NOMO-1 (cell line): ENCODE measurements around the gene CRMP1.
A peak's percentile ranks its signal among the peaks of the same experiment; 100 is the strongest.
"Not testable (repeated sequence)": the region's sequence is repeated elsewhere in the genome, so short reads cannot be mapped to it uniquely, and the experiment has no call there.

ENCODE experiments used
- DNase-seq, 2 experiments: peaks; one replicate each; lab custom pipeline; 2025; ENCODE audit not compliant: unreplicated experiment in 2 of 2; lab: John Stamatoyannopoulos, UW

CRMP1 gene

DNA sequence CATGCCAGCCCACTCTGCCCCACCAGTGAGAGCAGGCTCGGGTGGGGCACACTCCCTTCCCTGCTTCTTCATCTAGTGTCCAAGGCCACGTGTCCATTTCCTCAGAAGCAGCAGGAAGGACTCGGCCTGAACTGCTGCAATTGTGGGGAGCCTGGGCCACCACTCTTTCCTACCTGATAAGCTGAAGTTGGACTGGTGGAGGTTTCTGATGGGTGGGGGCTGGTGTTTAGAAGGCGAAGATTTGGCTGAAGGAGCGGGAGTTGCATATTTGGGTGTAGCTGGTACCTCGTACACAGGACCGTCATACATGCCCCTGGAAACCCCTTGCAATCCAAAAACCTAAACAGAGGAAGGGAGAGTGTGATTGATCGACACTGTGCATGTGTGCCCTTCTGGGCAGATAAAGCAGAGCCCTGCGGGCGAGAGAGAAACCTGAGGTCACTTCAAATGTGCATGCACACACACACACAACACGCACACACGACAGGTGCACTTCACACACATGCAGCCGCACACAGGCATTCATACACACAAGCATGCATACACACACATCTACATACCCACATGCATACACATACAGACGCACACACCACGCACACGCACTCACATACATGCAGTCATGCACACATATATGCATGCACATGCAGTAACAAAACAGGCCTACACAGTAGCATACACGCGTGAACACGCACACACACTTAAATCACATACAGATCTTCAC, 67.4 kb downstream of the CRMP1 start:
- no peak for DNase-seq

DNA sequence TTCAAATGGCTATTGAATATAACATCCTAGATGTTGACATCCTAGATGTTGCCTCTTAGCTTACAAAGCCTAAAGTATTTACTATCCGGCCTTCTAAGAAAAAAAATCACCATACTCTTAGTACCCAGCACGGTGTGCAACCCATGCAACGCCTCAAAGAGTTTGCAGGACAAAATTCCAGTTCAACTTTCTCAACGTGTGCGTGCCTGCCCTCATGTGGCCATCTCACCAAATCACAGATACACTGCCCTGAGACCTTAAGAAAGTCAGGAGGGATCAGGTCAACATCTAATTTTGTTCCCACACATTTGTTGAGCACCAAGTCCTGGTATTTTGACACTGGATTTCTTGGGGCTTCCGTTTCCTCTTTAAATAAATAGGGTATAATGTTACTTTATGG, 68.3 kb downstream of the CRMP1 start:
- DNase-seq: no peak

DNA sequence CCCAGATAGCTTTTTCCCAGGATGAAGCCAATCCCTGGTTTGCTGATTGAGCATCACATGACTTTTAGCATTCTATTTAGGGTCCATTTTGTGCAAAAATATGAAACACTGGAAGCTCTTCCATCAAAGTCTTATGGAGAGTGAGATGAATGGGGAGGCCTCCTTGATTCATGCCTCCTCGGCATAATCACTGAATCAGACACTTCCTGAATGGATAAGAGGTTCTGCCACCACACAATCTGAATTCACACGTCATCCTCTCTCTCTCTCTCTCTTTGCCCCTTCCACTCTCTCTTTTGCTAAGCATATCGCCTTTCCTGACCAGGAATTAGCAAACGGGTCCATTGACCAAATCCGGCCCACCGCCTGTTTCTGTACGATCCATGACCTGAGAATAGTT, 68.7 kb downstream of the CRMP1 start:
- no peak for DNase-seq

GRCh38 chr4:5823542-5824211, 69.2 kb downstream of the CRMP1 start:
- no peak for DNase-seq

DNA sequence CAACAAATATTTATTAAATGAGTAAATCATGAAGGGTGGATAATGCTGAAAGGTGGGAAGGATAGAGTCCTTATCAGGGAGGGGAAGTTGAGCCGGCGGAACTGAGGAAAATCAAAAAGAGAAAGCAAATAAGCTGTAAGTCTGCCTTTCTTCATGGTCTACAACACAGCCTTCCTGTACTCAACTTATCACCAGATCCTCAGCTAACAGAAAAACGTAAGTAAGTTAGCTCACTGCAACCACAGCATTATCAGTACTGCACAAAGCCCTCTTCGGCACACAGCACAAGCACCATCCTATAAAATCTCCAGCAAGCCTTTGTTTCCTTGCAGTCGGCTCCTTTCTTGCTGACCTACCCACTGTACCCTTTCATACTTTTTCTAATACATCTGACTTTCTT, 70.3 kb downstream of the CRMP1 start:
- no peak for DNase-seq

- DNase-seq: no peak
Observed at GRCh38 chr4:5821665-5822358, 71.1 kb downstream of the CRMP1 start.

DNA sequence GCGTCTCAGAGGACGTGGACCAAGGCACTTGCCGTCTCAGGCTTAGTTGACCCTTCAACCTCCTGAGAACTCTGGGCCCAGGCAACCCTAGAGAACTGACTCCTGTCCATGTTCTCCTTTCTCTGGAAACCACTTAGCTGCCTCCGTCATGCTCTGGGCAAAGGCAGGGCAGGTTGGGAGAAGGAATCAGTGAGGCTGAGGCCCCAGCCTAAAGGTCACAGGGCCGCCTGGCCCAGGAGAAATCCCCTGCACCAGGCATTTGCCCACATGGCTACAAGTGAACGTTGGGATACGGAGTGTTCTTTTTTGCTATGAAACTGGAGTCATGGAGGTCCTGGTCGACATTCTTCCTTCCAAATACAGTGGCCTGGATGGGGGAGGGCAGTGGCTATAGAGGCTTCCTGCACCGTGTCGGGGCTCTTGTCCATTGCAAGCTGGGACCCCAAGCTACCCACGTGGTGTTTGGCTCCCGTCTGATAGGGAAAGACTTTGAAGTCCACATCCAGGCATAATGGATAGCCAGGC, 76.0 kb downstream of the CRMP1 start:
- no peak for DNase-seq

- DNase-seq: no peak
Observed at GRCh38 chr4:5816101-5816500, 76.8 kb downstream of the CRMP1 start.

DNA sequence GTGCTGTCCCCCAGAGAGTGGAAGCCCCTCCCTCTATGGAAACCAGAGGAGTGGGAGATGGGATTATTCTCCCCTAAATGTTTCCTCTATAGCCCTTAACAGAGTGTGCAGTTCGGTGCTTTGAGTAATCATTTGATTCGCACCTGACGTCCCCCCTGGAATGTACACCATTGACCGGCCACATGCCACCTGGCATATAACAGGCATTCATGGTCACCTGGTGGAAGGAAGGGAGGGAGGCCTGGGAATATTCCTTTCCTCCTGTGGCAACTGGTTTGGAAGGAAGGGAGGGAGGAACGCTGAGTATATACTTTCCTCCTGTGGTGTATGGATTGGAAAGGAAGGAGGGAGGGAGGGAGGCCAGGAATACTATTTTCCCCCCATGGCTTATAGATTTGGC, 77.2 kb downstream of the CRMP1 start:
- DNase-seq: no peak

GRCh38 chr4:5814421-5814820, 78.5 kb downstream of the CRMP1 start:
- no peak for DNase-seq

GRCh38 chr4:5813882-5814255, 79.0 kb downstream of the CRMP1 start:
- no peak for DNase-seq

DNA sequence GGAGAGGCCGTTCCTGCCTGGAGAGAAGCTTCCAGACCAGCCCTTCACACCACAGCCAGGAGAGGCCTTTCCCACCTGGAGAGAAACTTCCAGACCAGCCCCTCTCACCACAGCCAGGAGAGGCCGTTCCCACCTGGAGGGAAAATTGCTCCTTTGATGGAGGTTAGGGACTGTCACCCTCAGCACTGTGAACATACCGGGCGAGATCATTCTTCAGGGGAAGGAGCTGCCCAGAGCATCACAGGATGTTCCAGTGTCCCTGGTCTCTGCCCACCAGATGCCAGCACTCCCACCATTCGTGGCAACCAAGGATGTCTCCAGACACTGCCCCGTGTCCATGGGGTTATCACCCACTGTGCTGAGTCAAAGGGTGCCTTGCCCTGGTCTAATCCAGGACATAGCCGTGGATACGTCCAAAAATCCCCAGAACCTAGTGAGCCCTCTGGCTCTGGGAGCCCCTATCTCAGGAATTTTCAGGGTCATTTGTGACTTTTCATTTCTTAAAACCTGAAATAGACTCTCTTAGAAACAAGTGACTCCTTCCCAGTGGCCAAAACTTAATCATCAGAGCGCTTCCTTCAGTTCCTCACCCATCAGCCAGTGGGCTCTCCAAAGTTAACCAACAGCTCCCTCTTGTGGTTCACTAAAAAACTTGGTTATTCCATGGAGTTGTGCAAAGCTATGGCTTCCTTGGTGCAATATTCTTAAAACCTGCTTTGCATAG, 80.2 kb downstream of the CRMP1 start:
- DNase-seq: peak; percentile 42 to 64

GRCh38 chr4:5812057-5812456, 80.8 kb downstream of the CRMP1 start:
- DNase-seq: not testable (repeated sequence)

- no peak for DNase-seq
Observed at GRCh38 chr4:5810770-5811430, 82.0 kb downstream of the CRMP1 start.

GRCh38 chr4:5810151-5810550, 82.7 kb downstream of the CRMP1 start:
- no peak for DNase-seq

DNA sequence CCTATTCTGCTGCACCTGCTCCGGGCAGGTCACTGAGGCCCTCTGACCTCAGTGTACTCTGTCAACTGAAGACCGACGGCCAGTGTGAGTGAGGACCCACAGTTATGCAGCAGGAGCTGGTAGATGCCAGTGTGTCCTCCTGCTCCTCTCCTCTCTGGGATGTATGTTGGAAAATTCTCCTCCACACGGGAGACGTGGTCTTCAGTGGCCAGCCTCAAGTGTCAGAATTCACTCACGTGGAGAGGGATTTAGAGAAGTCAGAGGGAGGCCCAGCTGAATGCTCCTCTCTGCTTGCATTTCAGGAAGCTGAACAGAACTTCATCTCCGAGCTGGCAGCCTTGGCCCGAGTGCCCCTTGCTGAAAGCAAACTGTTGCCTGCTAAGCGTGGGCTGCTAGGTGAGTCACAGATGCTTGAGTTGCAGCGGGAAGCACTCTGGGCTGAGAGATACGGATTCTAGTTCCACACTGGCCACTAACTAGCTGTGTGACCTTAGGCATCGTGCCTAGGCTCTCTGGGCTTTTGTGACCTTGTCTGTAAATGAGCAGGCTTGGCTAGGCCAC, 83.6 kb downstream of the CRMP1 start:
- no peak for DNase-seq

DNA sequence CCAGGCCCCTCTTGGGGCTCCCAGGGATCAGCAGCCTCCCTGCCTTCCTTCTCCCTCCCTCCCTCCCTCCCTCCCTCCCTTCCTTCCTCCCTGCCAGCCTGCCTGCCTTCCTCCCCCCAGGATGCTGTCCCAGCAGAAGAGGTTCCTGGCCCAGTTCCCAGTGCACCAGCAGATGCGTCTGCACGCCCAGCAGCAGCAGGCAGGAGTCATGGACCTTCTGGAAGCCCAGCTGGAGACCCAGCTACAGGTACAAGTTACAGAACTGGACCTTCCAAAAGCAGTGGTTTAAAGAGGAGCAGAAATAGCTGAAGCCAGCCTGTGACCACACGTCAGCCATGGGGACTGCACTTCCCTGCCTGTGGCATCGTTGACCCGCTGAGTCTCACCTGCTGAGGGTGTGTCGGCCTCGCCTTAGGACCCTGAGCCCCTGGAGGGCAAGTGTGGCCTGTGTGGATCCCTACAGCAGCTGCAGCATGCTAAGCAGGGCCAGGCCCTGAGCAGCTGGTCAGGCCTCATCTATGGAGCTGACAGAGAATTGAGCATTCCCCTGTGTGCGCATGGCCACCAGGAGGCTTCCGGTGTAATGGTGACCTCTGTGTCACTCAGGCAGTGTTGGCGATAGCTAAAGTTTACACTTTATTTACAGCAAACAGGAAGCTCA, 84.7 kb downstream of the CRMP1 start:
- no peak for DNase-seq

- DNase-seq: no peak
Observed at GRCh38 chr4:5805270-5805669, 87.6 kb downstream of the CRMP1 start.

GRCh38 chr4:5804656-5805055, 88.2 kb downstream of the CRMP1 start:
- DNase-seq: no peak

DNA sequence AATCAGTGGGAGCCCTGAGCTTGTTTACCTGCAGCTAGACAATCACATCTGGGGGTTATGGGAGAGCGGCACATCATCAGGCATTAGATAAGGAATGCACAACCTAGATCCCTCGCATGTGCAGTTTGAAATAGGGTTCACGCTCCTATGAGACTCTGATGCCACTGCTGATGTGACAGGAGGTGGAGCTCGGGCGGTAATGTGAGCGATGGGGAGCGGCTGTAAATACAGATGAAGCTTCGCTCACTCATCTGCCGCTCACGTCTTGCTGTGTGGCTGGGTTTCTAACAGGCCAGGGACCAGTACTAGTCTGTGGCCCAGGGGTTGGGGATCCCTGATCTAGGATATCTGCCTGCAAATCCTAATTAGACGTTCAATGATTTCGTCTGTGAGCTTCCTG, 90.3 kb downstream of the CRMP1 start:
- no peak for DNase-seq
